ENCODE measurements around the gene WFS1.

DNA sequence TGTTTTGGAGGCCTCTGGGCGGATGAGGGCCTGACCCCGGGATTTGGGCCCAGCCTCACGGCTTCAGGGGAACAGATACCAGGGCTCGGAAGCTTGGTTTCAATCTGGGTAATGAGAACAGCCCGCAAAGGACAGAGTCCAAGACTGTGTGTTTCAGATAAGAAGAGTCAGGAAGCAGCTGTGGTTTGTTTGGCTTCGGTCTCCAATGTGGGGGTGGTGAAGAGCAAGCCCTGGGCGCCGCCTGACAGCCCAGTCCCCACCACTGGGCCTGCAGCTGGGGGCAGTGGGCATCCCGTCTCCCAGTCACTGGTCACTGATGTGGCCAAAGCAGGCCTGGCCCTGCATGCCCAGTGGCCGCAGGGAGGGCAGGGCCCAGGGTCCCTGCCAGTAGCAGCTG is 9.1 kb downstream of the WFS1 start:
- no peak for TF ChIP-seq POLR2A (IDR thresholded peaks at IDR 0.05)
- TF ChIP-seq, protein P1, sequence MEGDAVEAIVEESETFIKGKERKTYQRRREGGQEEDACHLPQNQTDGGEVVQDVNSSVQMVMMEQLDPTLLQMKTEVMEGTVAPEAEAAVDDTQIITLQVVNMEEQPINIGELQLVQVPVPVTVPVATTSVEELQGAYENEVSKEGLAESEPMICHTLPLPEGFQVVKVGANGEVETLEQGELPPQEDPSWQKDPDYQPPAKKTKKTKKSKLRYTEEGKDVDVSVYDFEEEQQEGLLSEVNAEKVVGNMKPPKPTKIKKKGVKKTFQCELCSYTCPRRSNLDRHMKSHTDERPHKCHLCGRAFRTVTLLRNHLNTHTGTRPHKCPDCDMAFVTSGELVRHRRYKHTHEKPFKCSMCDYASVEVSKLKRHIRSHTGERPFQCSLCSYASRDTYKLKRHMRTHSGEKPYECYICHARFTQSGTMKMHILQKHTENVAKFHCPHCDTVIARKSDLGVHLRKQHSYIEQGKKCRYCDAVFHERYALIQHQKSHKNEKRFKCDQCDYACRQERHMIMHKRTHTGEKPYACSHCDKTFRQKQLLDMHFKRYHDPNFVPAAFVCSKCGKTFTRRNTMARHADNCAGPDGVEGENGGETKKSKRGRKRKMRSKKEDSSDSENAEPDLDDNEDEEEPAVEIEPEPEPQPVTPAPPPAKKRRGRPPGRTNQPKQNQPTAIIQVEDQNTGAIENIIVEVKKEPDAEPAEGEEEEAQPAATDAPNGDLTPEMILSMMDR (IDR thresholded peaks at IDR 0.05): no peak
